ENCODE data around the gene IRF2BP2.

The IRF2BP2 gene

GRCh38 chr1:234579967-234580366, 30.0 kb downstream of the IRF2BP2 start:
- H3K36me3 Mint-ChIP-seq (ENCODE audit: low read depth), result no peaks in the 10 kb centered on the region
- H3K4me3 Mint-ChIP-seq, result no peak overlapping the region
- DNase-seq, result no peak
- H3K4me1 Mint-ChIP-seq (ENCODE audit: low read depth), result no peaks in the 10 kb centered on the region
- no peaks in the 10 kb centered on the region for H3K9me3 Mint-ChIP-seq
- H3K27me3 Mint-ChIP-seq, result no peaks in the 10 kb centered on the region
- H3K27ac Mint-ChIP-seq, result no peak overlapping the region

DNA sequence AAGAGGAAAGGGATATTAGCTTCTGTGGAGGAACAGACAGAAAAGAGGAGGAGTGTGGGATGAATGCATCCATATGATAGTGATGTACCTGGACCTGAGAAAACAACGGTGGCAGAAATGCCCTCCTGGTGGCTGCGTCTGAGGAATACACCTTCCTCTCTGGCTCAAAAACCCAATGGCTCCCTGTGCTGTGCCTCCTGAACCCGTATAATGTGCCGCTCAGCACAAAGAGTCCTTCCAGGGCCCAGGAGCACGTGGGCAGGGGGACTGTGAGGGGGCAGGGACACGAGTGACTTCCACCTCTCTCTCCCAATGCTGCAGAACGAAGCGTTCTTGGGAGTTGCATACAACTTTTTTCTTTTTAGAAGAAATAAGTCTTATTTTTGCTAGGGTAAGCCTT, 31.2 kb downstream of the IRF2BP2 start:
- Mint-ChIP-seq H3K4me1 (ENCODE audit: low read depth) (no peaks in the 10 kb centered on the region), H3K9me3 (no peaks in the 10 kb centered on the region), H3K27me3 (no peaks in the 10 kb centered on the region), H3K27ac (no peak overlapping the region), H3K4me3 (no peak overlapping the region), H3K36me3 (ENCODE audit: low read depth) (no peaks in the 10 kb centered on the region)
- DNase-seq, result no peak

DNA sequence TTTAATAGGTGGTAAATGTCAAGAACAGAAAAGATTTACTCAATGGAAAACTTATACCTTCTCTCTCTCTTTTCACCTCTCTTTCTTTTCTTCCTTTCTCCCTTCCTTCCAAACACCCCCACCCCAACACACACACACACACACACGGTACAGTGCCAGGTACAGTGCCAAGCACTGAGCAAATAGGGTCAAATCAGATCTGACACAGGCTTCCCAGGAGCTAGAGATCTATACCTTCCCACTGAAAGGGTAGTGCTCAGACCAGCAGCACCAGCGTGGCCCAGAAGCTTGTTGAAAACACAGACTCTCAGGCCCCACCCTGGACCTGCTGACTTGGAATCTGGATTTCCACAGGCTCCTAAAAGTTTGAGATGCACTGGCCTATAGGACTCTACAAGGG, 31.9 kb downstream of the IRF2BP2 start:
- no peaks in the 10 kb centered on the region for H3K4me1 Mint-ChIP-seq (ENCODE audit: low read depth)
- H3K4me3 Mint-ChIP-seq, result no peak overlapping the region
- H3K9me3 Mint-ChIP-seq, result no peaks in the 10 kb centered on the region
- no peak for DNase-seq
- H3K27me3 Mint-ChIP-seq, result no peaks in the 10 kb centered on the region
- no peak overlapping the region for H3K27ac Mint-ChIP-seq
- H3K36me3 Mint-ChIP-seq (ENCODE audit: low read depth), result no peaks in the 10 kb centered on the region

DNA sequence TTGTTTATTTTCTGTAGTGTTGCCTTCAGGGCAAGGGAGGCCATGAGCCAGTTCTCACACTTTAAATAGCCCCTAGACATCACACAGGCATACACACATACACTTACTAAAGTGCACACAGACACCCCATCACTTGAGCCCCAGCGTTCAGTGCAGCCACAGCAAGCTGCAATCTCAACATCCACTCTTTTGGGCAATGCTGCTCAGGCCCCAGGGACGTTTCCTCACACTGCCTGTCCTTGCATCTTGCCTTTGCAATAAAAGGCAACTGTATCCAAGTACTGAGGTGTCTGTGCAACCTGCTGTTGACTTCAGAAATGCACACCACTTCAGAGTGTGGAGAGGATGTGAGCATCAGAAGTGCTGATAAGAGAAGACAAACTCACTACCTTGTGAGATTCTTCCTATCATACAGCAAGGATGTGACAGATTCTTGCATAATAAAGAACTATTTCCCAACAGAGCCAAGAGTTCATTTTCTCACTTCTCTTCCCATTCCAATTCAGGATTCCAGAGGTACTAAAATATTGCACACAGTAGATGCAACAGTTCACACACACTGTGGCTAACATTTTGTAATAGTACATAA, 36.2 kb downstream of the IRF2BP2 start:
- Mint-ChIP-seq H3K36me3 (ENCODE audit: low read depth) (no peaks in the 10 kb centered on the region), H3K9me3 (no peaks in the 10 kb centered on the region), H3K27ac (no peak overlapping the region), H3K27me3 (no peaks in the 10 kb centered on the region), H3K4me1 (ENCODE audit: low read depth) (no peaks in the 10 kb centered on the region), H3K4me3 (no peak overlapping the region)
- no peak for DNase-seq

DNA sequence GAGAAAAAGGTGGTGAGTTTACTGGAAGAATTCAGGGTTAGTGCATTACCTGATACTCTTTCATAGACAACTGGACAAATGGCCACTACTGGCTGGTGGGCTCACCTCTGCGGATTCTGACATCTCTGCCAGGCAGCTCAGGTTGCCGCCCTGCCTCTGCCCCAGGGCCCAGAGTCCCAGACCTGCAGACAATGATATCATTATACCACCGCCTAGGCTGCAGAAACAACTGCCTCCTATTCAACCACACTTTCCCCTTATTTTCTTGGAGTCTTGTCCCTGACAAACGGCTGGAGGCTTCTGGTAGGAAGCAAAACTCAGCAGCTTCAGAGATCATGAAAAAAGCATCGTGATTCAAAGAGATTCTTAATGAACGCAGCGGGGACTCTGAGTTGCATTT, 37.0 kb downstream of the IRF2BP2 start:
- H3K27me3 Mint-ChIP-seq, result no peaks in the 10 kb centered on the region
- H3K9me3 Mint-ChIP-seq, result no peaks in the 10 kb centered on the region
- DNase-seq, result no peak
- H3K4me3 Mint-ChIP-seq, result no peak overlapping the region
- no peaks in the 10 kb centered on the region for H3K4me1 Mint-ChIP-seq (ENCODE audit: low read depth)
- H3K27ac Mint-ChIP-seq, result no peak overlapping the region
- no peaks in the 10 kb centered on the region for H3K36me3 Mint-ChIP-seq (ENCODE audit: low read depth)

- Mint-ChIP-seq H3K27ac (no peak overlapping the region), H3K4me3 (no peak overlapping the region), H3K36me3 (ENCODE audit: low read depth) (no peaks in the 10 kb centered on the region), H3K9me3 (peaks cover 2% of the 10 kb centered on the region), H3K4me1 (ENCODE audit: low read depth) (no peaks in the 10 kb centered on the region), H3K27me3 (no peaks in the 10 kb centered on the region)
- DNase-seq, result no peak
These were observed 38.3 kb downstream of the IRF2BP2 start for GRCh38 chr1:234571702-234572101.

- peaks cover 2% of the 10 kb centered on the region for H3K9me3 Mint-ChIP-seq
These were observed 39.5 kb downstream of the IRF2BP2 start for GRCh38 chr1:234570329-234571120.

DNA sequence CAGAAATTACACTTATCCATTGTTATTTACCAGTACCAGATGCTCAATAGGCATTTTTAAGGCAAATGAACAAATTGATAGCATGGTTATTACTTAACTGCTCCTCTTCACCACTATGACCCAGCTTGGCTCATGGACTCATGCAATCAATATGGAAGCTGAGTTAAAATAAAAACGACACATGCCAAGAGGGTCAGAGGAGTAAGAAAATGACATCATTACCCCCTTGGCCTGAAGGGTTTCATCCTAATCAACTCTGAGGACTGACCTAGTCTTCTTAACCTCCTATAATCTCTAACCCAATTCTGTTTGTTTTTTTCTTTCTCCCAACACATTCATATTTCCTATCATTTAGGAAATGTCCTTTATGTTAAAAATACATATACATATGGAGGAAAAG, 41.6 kb downstream of the IRF2BP2 start:
- no peak for DNase-seq
- Mint-ChIP-seq H3K27ac (no peak overlapping the region), H3K27me3 (no peaks in the 10 kb centered on the region), H3K4me1 (ENCODE audit: low read depth) (peaks cover 5% of the 10 kb centered on the region), H3K9me3 (peaks cover 2% of the 10 kb centered on the region), H3K4me3 (no peak overlapping the region), H3K36me3 (ENCODE audit: low read depth) (no peaks in the 10 kb centered on the region)

More at GRCh38 chr1:234570329-234571120, 39.5 kb downstream of the IRF2BP2 start:
- no peaks in the 10 kb centered on the region for H3K27me3 Mint-ChIP-seq
- no peak for DNase-seq
- no peaks in the 10 kb centered on the region for H3K36me3 Mint-ChIP-seq (ENCODE audit: low read depth)
- no peak overlapping the region for H3K4me3 Mint-ChIP-seq
- H3K4me1 Mint-ChIP-seq (ENCODE audit: low read depth), result no peaks in the 10 kb centered on the region
- H3K27ac Mint-ChIP-seq, result no peak overlapping the region

DNA sequence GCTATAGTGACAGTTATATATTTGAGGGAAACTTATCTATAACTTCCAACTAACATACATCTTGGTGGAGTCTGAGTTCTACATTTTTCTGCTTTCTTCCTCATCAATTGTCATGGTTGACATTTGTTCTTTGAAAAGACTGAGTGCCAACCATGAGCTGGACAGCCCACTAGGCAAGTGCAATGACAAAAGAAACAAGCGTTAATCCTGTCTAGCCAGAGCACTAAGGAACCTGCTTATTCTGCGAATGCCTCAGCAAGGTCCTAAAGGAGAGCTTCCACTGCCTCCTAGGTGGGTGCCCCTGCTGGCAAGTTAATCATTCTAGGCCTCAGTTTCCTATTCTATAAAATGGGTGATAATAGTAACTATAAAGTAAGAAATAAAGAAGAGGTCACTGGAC, 44.8 kb downstream of the IRF2BP2 start:
- DNase-seq, result no peak
- H3K9me3 Mint-ChIP-seq, result peaks cover 2% of the 10 kb centered on the region
- no peaks in the 10 kb centered on the region for H3K27me3 Mint-ChIP-seq
- H3K4me3 Mint-ChIP-seq, result no peak overlapping the region
- H3K27ac Mint-ChIP-seq, result no peak overlapping the region
- H3K36me3 Mint-ChIP-seq (ENCODE audit: low read depth), result no peaks in the 10 kb centered on the region
- peaks cover 5% of the 10 kb centered on the region for H3K4me1 Mint-ChIP-seq (ENCODE audit: low read depth)

DNA sequence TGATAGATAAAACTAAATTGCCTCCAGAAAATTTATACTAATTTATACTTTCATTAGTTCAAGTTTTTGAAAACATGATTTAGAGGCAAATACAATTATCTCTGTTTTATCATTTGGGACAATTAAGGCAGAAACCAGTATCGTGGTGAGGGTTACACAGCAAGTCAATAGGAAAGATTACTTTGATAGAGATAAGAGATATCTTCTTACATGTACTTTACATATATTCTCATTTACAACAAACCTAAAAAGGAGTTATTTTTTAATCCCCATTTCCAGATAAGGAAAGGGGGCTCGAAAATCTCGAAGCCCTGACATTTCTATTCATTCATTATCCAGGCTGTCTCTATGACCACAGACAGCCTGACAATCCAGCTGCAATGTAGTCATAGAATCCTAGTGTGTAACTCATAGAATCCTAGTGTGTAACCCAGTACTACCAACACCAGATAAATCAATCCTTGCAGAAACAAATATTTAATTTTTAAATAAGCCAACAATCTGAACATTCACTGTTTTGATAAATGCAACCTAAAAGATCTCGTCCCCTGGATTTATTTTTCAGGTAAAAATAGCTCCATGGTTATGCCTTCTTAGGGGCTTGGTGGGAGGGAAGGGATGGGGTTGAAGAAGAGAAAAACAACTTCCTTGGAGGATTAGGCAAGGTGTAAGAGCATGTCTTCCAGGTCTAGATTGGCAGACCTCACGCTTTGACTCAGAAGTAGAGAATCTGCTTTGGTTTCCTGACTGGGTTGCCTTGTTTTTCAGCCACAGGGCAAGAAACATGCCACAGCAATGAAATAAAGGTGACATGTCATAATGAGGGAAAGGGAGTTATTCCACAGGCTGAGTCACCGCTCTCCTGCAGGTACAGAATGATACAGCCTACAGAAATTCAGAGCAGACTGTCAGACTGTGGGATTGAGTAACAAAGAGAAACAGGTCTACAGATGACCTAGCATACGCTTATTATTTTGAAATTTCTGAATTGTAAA, 45.6 kb downstream of the IRF2BP2 start:
- DNase-seq, result no peak
- Mint-ChIP-seq H3K36me3 (ENCODE audit: low read depth) (no peaks in the 10 kb centered on the region), H3K27ac (no peak overlapping the region), H3K27me3 (no peaks in the 10 kb centered on the region), H3K9me3 (peaks cover 2% of the 10 kb centered on the region), H3K4me1 (ENCODE audit: low read depth) (peaks cover 5% of the 10 kb centered on the region), H3K4me3 (no peak overlapping the region)

GRCh38 chr1:234562334-234562733, 47.6 kb downstream of the IRF2BP2 start:
- no peaks in the 10 kb centered on the region for H3K36me3 Mint-ChIP-seq (ENCODE audit: low read depth)
- H3K27me3 Mint-ChIP-seq, result no peaks in the 10 kb centered on the region
- H3K27ac Mint-ChIP-seq, result no peak overlapping the region
- H3K9me3 Mint-ChIP-seq, result peaks cover 2% of the 10 kb centered on the region
- peaks cover 5% of the 10 kb centered on the region for H3K4me1 Mint-ChIP-seq (ENCODE audit: low read depth)
- H3K4me3 Mint-ChIP-seq, result no peak overlapping the region
- DNase-seq, result no peak

DNA sequence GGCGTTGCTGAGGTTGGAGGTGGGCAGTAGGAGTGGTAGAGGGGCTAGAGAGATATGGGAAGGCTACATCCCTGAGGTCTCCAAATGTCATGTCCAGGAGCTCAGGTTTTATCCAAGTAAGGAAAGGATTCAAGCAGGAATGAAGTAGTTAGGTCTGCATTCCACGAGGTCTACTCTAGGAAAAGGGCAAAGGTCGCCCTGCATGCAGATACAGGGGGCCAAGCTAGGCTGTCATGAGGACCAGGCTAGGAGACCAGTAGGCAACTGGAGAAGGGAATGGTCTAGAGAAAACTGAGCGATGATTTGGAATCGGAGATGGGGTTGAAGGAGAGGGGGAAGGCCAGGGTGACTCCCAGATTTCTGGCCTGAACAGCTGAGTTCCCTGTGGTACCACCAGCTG, 48.7 kb downstream of the IRF2BP2 start:
- no peak for DNase-seq
- Mint-ChIP-seq H3K9me3 (no peaks in the 10 kb centered on the region), H3K27ac (no peak overlapping the region), H3K4me1 (ENCODE audit: low read depth) (peaks cover 5% of the 10 kb centered on the region), H3K4me3 (no peak overlapping the region), H3K36me3 (ENCODE audit: low read depth) (no peaks in the 10 kb centered on the region), H3K27me3 (no peaks in the 10 kb centered on the region)

- no peak overlapping the region for H3K4me3 Mint-ChIP-seq
- peaks cover 5% of the 10 kb centered on the region for H3K4me1 Mint-ChIP-seq (ENCODE audit: low read depth)
- H3K27ac Mint-ChIP-seq, result no peak overlapping the region
- no peak for DNase-seq
- no peaks in the 10 kb centered on the region for H3K36me3 Mint-ChIP-seq (ENCODE audit: low read depth)
- no peaks in the 10 kb centered on the region for H3K9me3 Mint-ChIP-seq
- H3K27me3 Mint-ChIP-seq, result no peaks in the 10 kb centered on the region
These were observed 49.9 kb downstream of the IRF2BP2 start for GRCh38 chr1:234559902-234560676.
